ENCODE measurements around the gene ARFIP2. TPM values are rescaled to one million over a fixed set of nuclear protein-coding genes. Genes with fewer than 3 reads are reported as not detected.

Gene ARFIP2
- 59.4 and 73.3 TPM in 2 replicates for total RNA-seq

GRCh38 chr11:6481012-6481923, at the start of gene ARFIP2, which contains the start of gene TIMM10B:
TSS of gene ARFIP2 (minus strand) at chr11:6481331. CDS start at chr11:6480421, 910 bp downstream.
TSS of gene TIMM10B (plus strand) at chr11:6481501. CDS start at chr11:6481517, 16 bp downstream.

GRCh38 chr11:6497069-6497839, 16.1 kb upstream of the ARFIP2 start, which contains the start of gene DNHD1:
TSS of gene DNHD1 (plus strand) at chr11:6497280. CDS start at chr11:6498216, 936 bp downstream.

GRCh38 chr11:6473451-6474412, 7.4 kb downstream of the ARFIP2 start, which contains the start of gene TRIM3:
TSS of gene TRIM3 (minus strand) at chr11:6473941. CDS start at chr11:6465695, 8,246 bp downstream.

GRCh38 chr11:6440906-6441358, 40.2 kb downstream of the ARFIP2 start, which contains the start of gene HPX:
TSS of gene HPX (minus strand) at chr11:6440987. CDS start at chr11:6440963, 24 bp downstream.

Other genes with a start within 250 kb of the ARFIP2 start
- gene FHIP1B, start 246.7 kb downstream of the ARFIP2 start, total RNA-seq: 9.5 and 15.3 TPM in 2 replicates
- 0.09 TPM in 1 of 2 replicates, not detected in the other for gene CNGA4, start 242.2 kb downstream of the ARFIP2 start, total RNA-seq
- not detected in 2 replicates for gene CCKBR, start 221.5 kb downstream of the ARFIP2 start, total RNA-seq
- 123 and 129 TPM in 2 replicates for gene CAVIN3, start 160.8 kb downstream of the ARFIP2 start, total RNA-seq
- gene SMPD1, start 90.9 kb downstream of the ARFIP2 start, total RNA-seq: 62.1 and 77.2 TPM in 2 replicates
- gene APBB1, start 62.2 kb downstream of the ARFIP2 start, total RNA-seq: 31.1 and 34.1 TPM in 2 replicates
- 0.30 and 0.74 TPM in 2 replicates for gene HPX, start 40.3 kb downstream of the ARFIP2 start, total RNA-seq
- 19.0 and 28.4 TPM in 2 replicates for gene TRIM3, start 7.4 kb downstream of the ARFIP2 start, total RNA-seq
- 38.5 and 46.0 TPM in 2 replicates for gene TIMM10B, start 170 bp upstream of the ARFIP2 start, total RNA-seq
- 4.5 and 12.9 TPM in 2 replicates for gene DNHD1, start 15.9 kb upstream of the ARFIP2 start, total RNA-seq
- 11.9 and 16.4 TPM in 2 replicates for gene RRP8, start 122.3 kb upstream of the ARFIP2 start, total RNA-seq
- gene ILK, start 122.4 kb upstream of the ARFIP2 start, total RNA-seq: 176 and 244 TPM in 2 replicates
- gene TAF10, start 130.9 kb upstream of the ARFIP2 start, total RNA-seq: 46.1 and 51.1 TPM in 2 replicates
- gene TPP1, start 138.1 kb upstream of the ARFIP2 start, total RNA-seq: 124 and 159 TPM in 2 replicates
- 4.4 and 10.4 TPM in 2 replicates for gene DCHS1, start 174.5 kb upstream of the ARFIP2 start, total RNA-seq
- 37.0 and 63.2 TPM in 2 replicates for gene MRPL17, start 202.0 kb upstream of the ARFIP2 start, total RNA-seq

Measured in smooth muscle cell of the umbilical artery (primary cell).